K562 (cell line): Measurements from ENCODE around the gene MCMBP. TPM values are rescaled to one million over a fixed set of nuclear protein-coding genes. Genes with fewer than 3 reads are reported as not detected.

Source experiments
- ATAC-seq: fragments of 200-7000 bp; cut with Tn5 transposase; 3 replicates; pipeline ENCODE4 v1.9.1; 2020; ENCODE audit warnings: moderate library complexity
- BruUV-seq: library from RNA; stranded (reverse); fragments of 400-500 nt; replicated peaks from 2 replicates; lab custom pipeline; 2021; lab: Mats Ljungman, UMichigan
- CTCF ChIA-PET: fragments of 300-600 bp; formaldehyde crosslinking; extraction: SDS; loops from one replicate; lab custom pipeline; 2021; ENCODE audit warnings: low intra/inter-chr PET ratio; lab: Yijun Ruan, JAX
- POLR2A ChIA-PET: fragments of 300-600, 350-650 bp; sonication (Branson Sonifier 250); formaldehyde crosslinking; extraction: SDS; loops from one replicate; lab custom pipeline; 2021; ENCODE audit warnings: antibody characterized with exemption, inconsistent platforms; lab: Yijun Ruan, JAX
- DNase-seq, 4 experiments: peaks; one replicate each; pipeline versions ENCODE4 v3.0.0 to v3.0.0-alpha.2; 2011 to 2018; ENCODE audit warnings: low spot score in 3 of 4, mixed read lengths in 3 of 4; ENCODE audit errors: extremely low read depth in 1 of 4
- FAIRE-seq: peaks from 2 replicates; lab custom pipeline; 2011; peaks lifted over from hg19 to GRCh38; lab: Jason Lieb, UNC
- H2AFZ ChIP-seq: 2 replicates; pipeline ENCODE4 v1.6.0; 2011; ENCODE audit warnings: low read depth, low read length, control low read depth, inconsistent platforms
- H3K27ac ChIP-seq: fragments of 200-600 bp; 3 replicates; pipeline ENCODE4 v1.8.0; 2011; ENCODE audit warnings: low read depth, mild to moderate bottlenecking, control low read depth, inconsistent platforms, low read length, moderate library complexity, mixed read lengths; ENCODE audit errors: extremely low read depth
- H3K27me3 ChIP-seq, 2 experiments: fragments of 300-600 bp in 1 of 2; 2 replicates in 1 of 2; 3 replicates in 1 of 2; pipeline versions ENCODE4 v1.6.0 to v1.8.0; 2011; ENCODE audit warnings: inconsistent platforms in 2 of 2, low read length in 2 of 2, mild to moderate bottlenecking in 1 of 2, mixed read lengths in 1 of 2, moderate library complexity in 1 of 2; ENCODE audit not compliant: control insufficient read depth in 2 of 2, insufficient read depth in 2 of 2
- H3K36me3 ChIP-seq: fragments of 300-600 bp; 3 replicates; pipeline ENCODE4 v1.8.0; 2011; ENCODE audit warnings: mild to moderate bottlenecking, low read length, inconsistent platforms; ENCODE audit not compliant: control insufficient read depth, insufficient read depth
- H3K4me1 ChIP-seq, 2 experiments: fragments of 200-600 bp in 1 of 2; replicated peaks in 1 of 2; 2 replicates in 1 of 2; 3 replicates in 1 of 2; pipeline versions ENCODE4 v1.5.1 to v1.8.0; 2011; ENCODE audit warnings: inconsistent platforms in 2 of 2, low read length in 2 of 2, mild to moderate bottlenecking in 1 of 2, mixed read lengths in 1 of 2, moderate library complexity in 1 of 2; ENCODE audit not compliant: control insufficient read depth in 2 of 2, insufficient read depth in 2 of 2
- H3K4me2 ChIP-seq: 2 replicates; pipeline ENCODE4 v1.6.1; 2011; ENCODE audit warnings: low read length, control low read depth, inconsistent platforms, mixed read lengths; ENCODE audit not compliant: insufficient read depth
- H3K4me3 ChIP-seq: fragments of 200-600 bp; sonication (generic), shearing (Covaris generic); 2 replicates; pipeline ENCODE4 v1.5.1; 2016; ENCODE audit warnings: control low read depth, inconsistent platforms
- H3K79me2 ChIP-seq: fragments of 200-600 bp; 3 replicates; pipeline ENCODE4 v1.8.0; 2011; ENCODE audit warnings: low read length, inconsistent platforms; ENCODE audit not compliant: control insufficient read depth, insufficient read depth
- H3K9ac ChIP-seq, 2 experiments: 2 replicates each; pipeline versions ENCODE4 v1.6.0 to v1.6.1; 2011; ENCODE audit warnings: low read depth in 2 of 2, low read length in 2 of 2, control low read depth in 1 of 2, inconsistent platforms in 1 of 2, mild to moderate bottlenecking in 1 of 2, mixed read lengths in 1 of 2; ENCODE audit not compliant: insufficient read depth in 1 of 2
- H3K9me1 ChIP-seq: one replicate; pipeline ENCODE4 v1.6.0; 2011; ENCODE audit warnings: inconsistent platforms, mild to moderate bottlenecking, low read length, moderate library complexity; ENCODE audit not compliant: control insufficient read depth, insufficient read depth
- H3K9me3 ChIP-seq: replicated peaks from 2 replicates; pipeline ENCODE4 v1.5.1; 2011; ENCODE audit warnings: low read depth, low read length, inconsistent platforms; ENCODE audit not compliant: control insufficient read depth, insufficient read depth
- H4K20me1 ChIP-seq: replicated peaks from 2 replicates; pipeline ENCODE4 v1.6.1; 2011; ENCODE audit warnings: low read length, inconsistent platforms, mixed read lengths; ENCODE audit not compliant: control insufficient read depth, insufficient read depth
- COPS2 ChIP-seq: fragments of 450-650 bp; conservative IDR thresholded peaks from 2 replicates; pipeline ENCODE4 v1.6.1; 2016; ENCODE audit warnings: mild to moderate bottlenecking, moderate library complexity
- E4F1 ChIP-seq: fragments of 250-450 bp; sonication (Bioruptor Pico); IDR thresholded peaks from 2 replicates; pipeline ENCODE4 v1.5.0; 2021; ENCODE audit warnings: mild to moderate bottlenecking, borderline replicate concordance
- TEAD1 ChIP-seq, 2 experiments: fragments of 450-650 bp in 1 of 2; sonication (generic) in 1 of 2; formaldehyde crosslinking; IDR thresholded peaks; 2 replicates each; pipeline versions ENCODE4 v1.4.0 to v1.8.0; 2020 to 2022; ENCODE audit warnings: mild to moderate bottlenecking in 2 of 2, missing genetic modification reagents in 1 of 2
- ZNF184 ChIP-seq: sonication (generic); formaldehyde crosslinking; IDR thresholded peaks from 2 replicates; pipeline ENCODE4 v1.5.0; 2020; ENCODE audit warnings: missing genetic modification reagents
- ZNF449 ChIP-seq: fragments of 250-450 bp; sonication (Bioruptor Pico); IDR thresholded peaks from 2 replicates; pipeline ENCODE4 v1.8.0; 2022; ENCODE audit warnings: moderate library complexity, mild to moderate bottlenecking, inconsistent platforms
- WGBS: fragments of 100-300 bp; shearing (Covaris generic); methylation state at CpG from one replicate; pipeline ENCODE4 v1.1.6; 2016; ENCODE audit warnings: low coverage, mixed read lengths; ENCODE audit not compliant: insufficient coverage; ENCODE audit errors: missing lambda C conversion rate; 5-methylcytosine and 5-hydroxymethylcytosine counted together
- in situ Hi-C: fragments of 300-500 bp; cut with MboI; formaldehyde crosslinking; loops from 4 replicates; pipeline ENCODE4 v1.15.0; 2018; ENCODE audit warnings: inconsistent platforms, mixed read lengths
- intact Hi-C: fragments of 100-400 bp; cut with micrococcal nuclease; formaldehyde crosslinking; loops from 2 replicates; pipeline ENCODE4 v1.14.2; 2022
- polyA plus RNA-seq, 8 experiments: library from polyadenylated mRNA; depleted of rRNA in 4 of 8; stranded (reverse) in 5 of 8; unstranded in 3 of 8; fragments of >200 nt; fragmentation: Nextera tagmentation in 2 of 8; fragmentation: Illumina TruSeq in 1 of 8; extraction: Ambion mirVana in 2 of 8; extraction: Trizol in 1 of 8; gene quantifications; 2 replicates each; pipeline versions ENCODE4 v1.2.1 to v1.2.3, GENCODE V29; 2011 to 2014; ENCODE audit warnings: inconsistent platforms in 1 of 8, missing spikeins in 1 of 8
- total RNA-seq, 7 experiments: library from RNA; depleted of rRNA in 6 of 7; stranded (reverse); fragments of >200 nt in 6 of 7; fragmentation: Illumina TruSeq in 2 of 7; extraction: Trizol in 2 of 7; gene quantifications; 2 replicates each; pipeline versions ENCODE4 v1.2.1 to v1.2.3, GENCODE V29; 2011 to 2021; ENCODE audit warnings: low replicate concordance in 1 of 7
- TF ChIP-seq, protein P1 (sequence below), 2 experiments: fragments of 450-650 bp in 1 of 2; sonication (generic) in 1 of 2; formaldehyde crosslinking in 1 of 2; IDR thresholded peaks; 2 replicates each; pipeline versions ENCODE4 v1.7.1 to v1.9.0; 2016 to 2022; ENCODE audit warnings: inconsistent platforms in 1 of 2, mild to moderate bottlenecking in 1 of 2, missing genetic modification reagents in 1 of 2

MCMBP gene
- total and polyA plus RNA-seq, 9 of the 15 experiments (the other 6 are each of a cell fraction or from before 2014, with no cell fraction given), result 11.2 to 74.3 (median 50.5) TPM

DNA sequence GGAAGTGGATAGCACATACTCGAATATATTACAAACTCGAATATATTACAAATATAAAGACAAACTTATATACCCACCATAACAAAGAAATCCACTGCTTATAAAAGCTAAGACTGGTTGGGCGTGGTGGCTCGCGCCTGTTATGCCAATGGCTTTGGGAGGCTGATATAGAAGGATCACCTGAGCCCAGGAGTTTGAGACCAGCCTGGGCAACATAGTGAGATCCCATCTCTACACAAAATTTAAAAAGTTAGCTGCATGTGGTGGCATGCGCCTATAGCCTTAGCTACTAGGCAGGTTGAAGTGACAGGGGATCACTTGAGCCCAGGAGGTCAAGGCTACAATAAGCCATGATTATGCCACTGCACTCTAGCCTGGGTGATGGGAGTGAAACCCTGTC, 20.4 kb downstream of the MCMBP start:
- Histone ChIP-seq H3K36me3 (peaks cover 72% of the 10 kb centered on the region), H3K4me1 (no peaks in the 10 kb centered on the region), H4K20me1 (no peaks in the 10 kb centered on the region), H3K4me2 (no peak overlapping the region), H3K9ac (no peak overlapping the region), H3K9me1 (no peaks in the 10 kb centered on the region), H3K4me3 (no peak overlapping the region), H2AFZ (no peak overlapping the region), H3K27ac (no peak overlapping the region), H3K27me3 (no peaks in the 10 kb centered on the region), H3K9me3 (no peaks in the 10 kb centered on the region), H3K79me2 (no peaks in the 10 kb centered on the region)
- WGBS, result 98% methylated on average over 6 of the region's 6 CpGs
- FAIRE-seq, result no peak
- BruUV-seq, result no TSS peak
- ChIA-PET POLR2A (no interaction called here), CTCF (interaction anchor here (0.7 kb wide), 1 partner anchor 415 kb away, joined by 5 read pairs; no protein-coding TSS in a partner anchor)
- ATAC-seq, result no peak
- intact Hi-C loops, result no loop called here
- in situ Hi-C loops, result loop anchor here (5.0 kb wide), 1 partner anchor 100 kb away; no protein-coding TSS in a partner anchor
- no peak for DNase-seq
- TF ChIP-seq ZNF449 (no peak), COPS2 (no peak), E4F1 (no peak), TEAD1 (CRISPR knock-in tag; IDR thresholded peaks at IDR 0.05) (no peak), ZNF184 (no peak)
- TF ChIP-seq, protein P1, sequence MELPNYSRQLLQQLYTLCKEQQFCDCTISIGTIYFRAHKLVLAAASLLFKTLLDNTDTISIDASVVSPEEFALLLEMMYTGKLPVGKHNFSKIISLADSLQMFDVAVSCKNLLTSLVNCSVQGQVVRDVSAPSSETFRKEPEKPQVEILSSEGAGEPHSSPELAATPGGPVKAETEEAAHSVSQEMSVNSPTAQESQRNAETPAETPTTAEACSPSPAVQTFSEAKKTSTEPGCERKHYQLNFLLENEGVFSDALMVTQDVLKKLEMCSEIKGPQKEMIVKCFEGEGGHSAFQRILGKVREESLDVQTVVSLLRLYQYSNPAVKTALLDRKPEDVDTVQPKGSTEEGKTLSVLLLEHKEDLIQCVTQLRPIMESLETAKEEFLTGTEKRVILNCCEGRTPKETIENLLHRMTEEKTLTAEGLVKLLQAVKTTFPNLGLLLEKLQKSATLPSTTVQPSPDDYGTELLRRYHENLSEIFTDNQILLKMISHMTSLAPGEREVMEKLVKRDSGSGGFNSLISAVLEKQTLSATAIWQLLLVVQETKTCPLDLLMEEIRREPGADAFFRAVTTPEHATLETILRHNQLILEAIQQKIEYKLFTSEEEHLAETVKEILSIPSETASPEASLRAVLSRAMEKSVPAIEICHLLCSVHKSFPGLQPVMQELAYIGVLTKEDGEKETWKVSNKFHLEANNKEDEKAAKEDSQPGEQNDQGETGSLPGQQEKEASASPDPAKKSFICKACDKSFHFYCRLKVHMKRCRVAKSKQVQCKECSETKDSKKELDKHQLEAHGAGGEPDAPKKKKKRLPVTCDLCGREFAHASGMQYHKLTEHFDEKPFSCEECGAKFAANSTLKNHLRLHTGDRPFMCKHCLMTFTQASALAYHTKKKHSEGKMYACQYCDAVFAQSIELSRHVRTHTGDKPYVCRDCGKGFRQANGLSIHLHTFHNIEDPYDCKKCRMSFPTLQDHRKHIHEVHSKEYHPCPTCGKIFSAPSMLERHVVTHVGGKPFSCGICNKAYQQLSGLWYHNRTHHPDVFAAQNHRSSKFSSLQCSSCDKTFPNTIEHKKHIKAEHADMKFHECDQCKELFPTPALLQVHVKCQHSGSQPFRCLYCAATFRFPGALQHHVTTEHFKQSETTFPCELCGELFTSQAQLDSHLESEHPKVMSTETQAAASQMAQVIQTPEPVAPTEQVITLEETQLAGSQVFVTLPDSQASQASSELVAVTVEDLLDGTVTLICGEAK (IDR thresholded peaks at IDR 0.05), result no peak
- TF ChIP-seq, protein P1 (CRISPR knock-in tag; IDR thresholded peaks at IDR 0.05), result no peak
